CD4-positive, alpha-beta T cell (primary cell): Measurements from ENCODE around the gene PSMA4. TPM values are rescaled to one million over a fixed set of nuclear protein-coding genes. Genes with fewer than 3 reads are reported as not detected.

ENCODE experiments used
- ATAC-seq: fragments of 200-7000 bp; cut with Tn5 transposase; one replicate; pipeline ENCODE4 v1.10.0; 2022; ENCODE audit warnings: mild to moderate bottlenecking; ENCODE audit not compliant: poor library complexity
- CTCF ChIA-PET: fragments of 350-600 bp; sonication (Branson Sonifier 250); formaldehyde crosslinking; loops from one replicate; lab custom pipeline; 2021; ENCODE audit warnings: antibody characterized with exemption, inconsistent platforms; lab: Charles Lee
- POLR2A ChIA-PET: fragments of 350-600 bp; sonication (Branson Sonifier 250); formaldehyde crosslinking; loops from one replicate; lab custom pipeline; 2021; ENCODE audit warnings: antibody characterized with exemption, inconsistent platforms; lab: Charles Lee
- DNase-seq, 14 experiments: peaks; one replicate each; pipeline ENCODE4 v3.0.0-alpha.2; 2013 to 2020; ENCODE audit warnings: mixed read lengths in 2 of 14
- H3K27ac ChIP-seq, 2 donors: one replicate each; pipeline versions ENCODE4 v1.5.1 to v1.7.0; 2013; ENCODE audit warnings: low read length in 2 of 2, low read depth in 1 of 2, mild to moderate bottlenecking in 1 of 2
- H3K27me3 ChIP-seq, 2 experiments: 1 replicate in 1 of 2; 2 replicates in 1 of 2; pipeline versions ENCODE4 v1.6.1 to v1.7.0; 2013; ENCODE audit warnings: low read length in 2 of 2, control low read depth in 1 of 2, mild to moderate bottlenecking in 1 of 2, moderate library complexity in 1 of 2; ENCODE audit not compliant: insufficient read depth in 2 of 2, control insufficient read depth in 1 of 2
- H3K36me3 ChIP-seq: one replicate; pipeline ENCODE4 v1.6.1; 2013; ENCODE audit warnings: low read length, control low read depth; ENCODE audit not compliant: insufficient read depth
- H3K4me1 ChIP-seq: one replicate; pipeline ENCODE4 v1.6.1; 2013; ENCODE audit warnings: low read length, control low read depth; ENCODE audit not compliant: insufficient read depth
- H3K4me3 ChIP-seq: one replicate; pipeline ENCODE4 v1.5.1; 2013; ENCODE audit warnings: mild to moderate bottlenecking, low read length, moderate library complexity
- H3K9me3 ChIP-seq, 2 experiments: 1 replicate in 1 of 2; 2 replicates in 1 of 2; pipeline versions ENCODE4 v1.6.1 to v1.7.0; 2013; ENCODE audit warnings: low read length in 2 of 2, mild to moderate bottlenecking in 2 of 2, control low read depth in 1 of 2, moderate library complexity in 1 of 2; ENCODE audit not compliant: control insufficient read depth in 1 of 2, insufficient read depth in 1 of 2
- H3K27ac Mint-ChIP-seq: one replicate; pipeline ENCODE4 v1.8.0; 2020; ENCODE audit warnings: mixed read lengths
- H3K27me3 Mint-ChIP-seq: one replicate; pipeline ENCODE4 v1.8.0; 2021; ENCODE audit warnings: mixed read lengths
- H3K36me3 Mint-ChIP-seq: one replicate; pipeline ENCODE4 v1.8.0; 2021; ENCODE audit warnings: low read depth, mixed read lengths
- H3K4me1 Mint-ChIP-seq: one replicate; pipeline ENCODE4 v1.8.0; 2021; ENCODE audit warnings: low read depth, mixed read lengths
- H3K4me3 Mint-ChIP-seq: one replicate; pipeline ENCODE4 v1.8.0; 2020; ENCODE audit warnings: mild to moderate bottlenecking, mixed read lengths
- H3K9me3 Mint-ChIP-seq: one replicate; pipeline ENCODE4 v1.8.0; 2020; ENCODE audit warnings: mixed read lengths
- CTCF ChIP-seq: fragments of 200-600 bp; IDR thresholded peaks from one replicate; pipeline ENCODE4 v1.8.0; 2022; ENCODE audit warnings: antibody characterized with exemption, mild to moderate bottlenecking
- intact Hi-C, 2 experiments: fragments of 100-400 bp; cut with DNase I in 1 of 2; cut with micrococcal nuclease in 1 of 2; formaldehyde crosslinking; loops; one replicate each; pipeline versions ENCODE4 v1.15.1 to v1.9.0; 2023 to 2025; cut with DNase I, micrococcal nuclease
- total RNA-seq, 174 experiments: library from RNA in 2 of 174; stranded (reverse) in 2 of 174; gene quantifications; one replicate each; pipeline ENCODE4 v1.2.3 and lab custom pipeline; 2021 to 2026

The PSMA4 gene
- total RNA-seq, 2 experiments from 2014 or later: 65.5 to 66.4 TPM

GRCh38 chr15:78598348-78598747 is 58.1 kb downstream of the PSMA4 start:
- Histone ChIP-seq H3K4me3 (no peak overlapping the region), H3K4me1 (no peaks in the 10 kb centered on the region), H3K36me3 (no peaks in the 10 kb centered on the region), H3K9me3 (no peaks in the 10 kb centered on the region), H3K27me3 (no peaks in the 10 kb centered on the region), H3K27ac (no peak overlapping the region)
- DNase-seq: no peak
- Mint-ChIP-seq H3K27ac (no peak overlapping the region), H3K27me3 (no peaks in the 10 kb centered on the region), H3K4me3 (no peak overlapping the region), H3K4me1 (no peaks in the 10 kb centered on the region), H3K36me3 (no peaks in the 10 kb centered on the region), H3K9me3 (no peaks in the 10 kb centered on the region)
- intact Hi-C loops: no loop called here
- ChIA-PET POLR2A (no interaction called here), CTCF (no interaction called here)
- TF ChIP-seq CTCF: no peak
- ATAC-seq: no peak

- H3K4me1 ChIP-seq: no peaks in the 10 kb centered on the region
- DNase-seq (no peak), ATAC-seq (no peak)
- POLR2A ChIA-PET: no interaction called here
- Mint-ChIP-seq H3K9me3 (no peaks in the 10 kb centered on the region), H3K4me1 (no peaks in the 10 kb centered on the region), H3K27me3 (peaks cover 4% of the 10 kb centered on the region), H3K27ac (no peak overlapping the region), H3K36me3 (no peaks in the 10 kb centered on the region), H3K4me3 (no peak overlapping the region)
- H3K9me3 ChIP-seq: no peaks in the 10 kb centered on the region
- no peaks in the 10 kb centered on the region for H3K27me3 ChIP-seq
- no peak overlapping the region for H3K4me3 ChIP-seq
- TF ChIP-seq CTCF: no peak
- H3K36me3 ChIP-seq: no peaks in the 10 kb centered on the region
- intact Hi-C loops: no loop called here
- CTCF ChIA-PET: no interaction called here
- no peak overlapping the region for H3K27ac ChIP-seq
Measured at GRCh38 chr15:78599189-78599588, 58.9 kb downstream of the PSMA4 start.

Other genes starting within 250 kb of the PSMA4 start
- 10 to 100 TPM; 13.3 to 16.7 TPM for gene SKIC8, start 240.8 kb upstream of the PSMA4 start, total RNA-seq
- not detected for gene CRABP1, start 200.1 kb upstream of the PSMA4 start, total RNA-seq
- gene IREB2, start 102.2 kb upstream of the PSMA4 start, total RNA-seq: 10 to 100 TPM; 84.3 to 89.0 TPM
- 1 to 10 TPM; 1.8 to 2.3 TPM for gene HYKK, start 32.9 kb upstream of the PSMA4 start, total RNA-seq
- under 1 TPM; 0.25 TPM for gene CHRNA5, start 25.1 kb downstream of the PSMA4 start, total RNA-seq
- gene CHRNA3, start 80.6 kb downstream of the PSMA4 start, total RNA-seq: not detected
- gene CHRNB4, start 100.8 kb downstream of the PSMA4 start, total RNA-seq: not detected